Stomach smooth muscle (tissue), 2 donors: ENCODE data around the gene CRY2.
A peak's percentile ranks its signal among the peaks of the same experiment; 100 is the strongest.

Experiments used
- H3K27ac ChIP-seq: one replicate; pipeline ENCODE4 v1.7.0; 2013; ENCODE audit warnings: mild to moderate bottlenecking, low read length, inconsistent platforms
- H3K27me3 ChIP-seq, 2 donors: one replicate each; pipeline ENCODE4 v1.7.0; 2013; ENCODE audit warnings: low read length in 2 of 2; ENCODE audit not compliant: insufficient read depth in 2 of 2, control insufficient read depth in 1 of 2
- H3K36me3 ChIP-seq, 2 donors: one replicate each; pipeline ENCODE4 v1.7.0; 2013; ENCODE audit warnings: low read length in 2 of 2; ENCODE audit not compliant: control insufficient read depth in 2 of 2, insufficient read depth in 2 of 2
- H3K4me1 ChIP-seq: one replicate; pipeline ENCODE4 v1.7.0; 2013; ENCODE audit warnings: low read length; ENCODE audit not compliant: control insufficient read depth, insufficient read depth
- H3K4me3 ChIP-seq, 2 donors: one replicate each; pipeline ENCODE4 v1.7.0; 2013; ENCODE audit warnings: low read length in 2 of 2
- H3K9ac ChIP-seq, 2 donors: one replicate each; pipeline ENCODE4 v1.7.0; 2013; ENCODE audit warnings: low read length in 2 of 2, mild to moderate bottlenecking in 1 of 2
- H3K9me3 ChIP-seq, 2 donors: one replicate each; pipeline ENCODE4 v1.7.0; 2013; ENCODE audit warnings: low read length in 2 of 2; ENCODE audit not compliant: control insufficient read depth in 2 of 2
- donor health status: healthy.
- donor health status: Pancreatic carcinoma.

The CRY2 gene

GRCh38 chr11:45919806-45920530, 72.7 kb downstream of the CRY2 start:
- Histone ChIP-seq H3K4me1 (peaks cover 36% of the 10 kb centered on the region), H3K36me3 (peaks cover 6 to 11% of the 10 kb centered on the region in 2 donors), H3K9ac (no peak overlapping the region), H3K4me3 (no peak overlapping the region), H3K27ac (no peak overlapping the region), H3K9me3 (no peaks in the 10 kb centered on the region), H3K27me3 (peaks cover 17 to 26% of the 10 kb centered on the region in 2 donors)

GRCh38 chr11:45920531-45921477, 73.5 kb downstream of the CRY2 start:
- no peak overlapping the region for H3K9ac ChIP-seq
- H3K9me3 ChIP-seq = no peaks in the 10 kb centered on the region
- peaks cover 17 to 27% of the 10 kb centered on the region in 2 donors for H3K27me3 ChIP-seq
- peaks cover 0 to 3% of the 10 kb centered on the region in 2 donors for H3K36me3 ChIP-seq
- H3K4me3 ChIP-seq = no peak overlapping the region
- no peak overlapping the region for H3K27ac ChIP-seq
- peaks cover 36% of the 10 kb centered on the region for H3K4me1 ChIP-seq

- peaks cover 33% of the 10 kb centered on the region for H3K4me1 ChIP-seq
- no peak overlapping the region for H3K9ac ChIP-seq
- no peaks in the 10 kb centered on the region for H3K36me3 ChIP-seq
- peaks cover 17 to 33% of the 10 kb centered on the region in 2 donors for H3K27me3 ChIP-seq
- H3K4me3 ChIP-seq = no peak overlapping the region
- no peak overlapping the region for H3K27ac ChIP-seq
- no peaks in the 10 kb centered on the region for H3K9me3 ChIP-seq
These were observed 74.5 kb downstream of the CRY2 start for GRCh38 chr11:45921561-45922424.

GRCh38 chr11:45922425-45923082, 75.3 kb downstream of the CRY2 start, which contains the start of gene LARGE2:
TSS of gene LARGE2 (plus strand) at chr11:45922656. CDS start at chr11:45922883, 227 bp downstream.
- Histone ChIP-seq H3K4me1 (peaks cover 26% of the 10 kb centered on the region), H3K27ac (no peak within 1 kb of the TSS), H3K27me3 (peaks cover 17 to 33% of the 10 kb centered on the region in 2 donors), H3K9me3 (no peaks in the 10 kb centered on the region), H3K9ac (no peak within 1 kb of the TSS), H3K36me3 (no peaks in the 10 kb centered on the region), H3K4me3 (peak within 1 kb of the TSS in 1 of 2 donors; percentile 40)

GRCh38 chr11:45924036-45924915, 77.0 kb downstream of the CRY2 start:
- no peaks in the 10 kb centered on the region for H3K36me3 ChIP-seq
- peaks cover 17% of the 10 kb centered on the region for H3K4me1 ChIP-seq
- H3K9ac ChIP-seq = no peak overlapping the region
- H3K27ac ChIP-seq = no peak overlapping the region
- H3K27me3 ChIP-seq = peaks cover 17 to 33% of the 10 kb centered on the region in 2 donors
- no peaks in the 10 kb centered on the region for H3K9me3 ChIP-seq
- no peak overlapping the region for H3K4me3 ChIP-seq

- Histone ChIP-seq H3K4me1 (peaks cover 17% of the 10 kb centered on the region), H3K9ac (no peak overlapping the region), H3K36me3 (no peaks in the 10 kb centered on the region), H3K27ac (no peak overlapping the region), H3K4me3 (no peak overlapping the region), H3K27me3 (peaks cover 17 to 33% of the 10 kb centered on the region in 2 donors), H3K9me3 (no peaks in the 10 kb centered on the region)
These were observed 77.7 kb downstream of the CRY2 start for GRCh38 chr11:45924927-45925326.

GRCh38 chr11:45925550-45925949, 78.3 kb downstream of the CRY2 start:
- Histone ChIP-seq H3K4me1 (peaks cover 17% of the 10 kb centered on the region), H3K9ac (no peak overlapping the region), H3K4me3 (no peak overlapping the region), H3K27ac (no peak overlapping the region), H3K36me3 (no peaks in the 10 kb centered on the region), H3K27me3 (peaks cover 17 to 33% of the 10 kb centered on the region in 2 donors), H3K9me3 (no peaks in the 10 kb centered on the region)

- peaks cover 0 to 1% of the 10 kb centered on the region in 2 donors for H3K36me3 ChIP-seq
- no peak overlapping the region for H3K9ac ChIP-seq
- H3K4me3 ChIP-seq = no peak overlapping the region
- peaks cover 17 to 33% of the 10 kb centered on the region in 2 donors for H3K27me3 ChIP-seq
- peaks cover 17% of the 10 kb centered on the region for H3K4me1 ChIP-seq
- H3K27ac ChIP-seq = no peak overlapping the region
- no peaks in the 10 kb centered on the region for H3K9me3 ChIP-seq
These were observed 78.7 kb downstream of the CRY2 start for GRCh38 chr11:45926001-45926401.

GRCh38 chr11:45926536-45927331, 79.5 kb downstream of the CRY2 start:
- peaks cover 12 to 27% of the 10 kb centered on the region in 2 donors for H3K27me3 ChIP-seq
- no peaks in the 10 kb centered on the region for H3K9me3 ChIP-seq
- no peak overlapping the region for H3K4me3 ChIP-seq
- H3K36me3 ChIP-seq = peaks cover 0 to 8% of the 10 kb centered on the region in 2 donors
- no peak overlapping the region for H3K27ac ChIP-seq
- peaks cover 16% of the 10 kb centered on the region for H3K4me1 ChIP-seq
- H3K9ac ChIP-seq = no peak overlapping the region
